ENCODE data around the gene ACACA.

The ACACA gene

GRCh38 chr17:37240381-37240780, 166.3 kb downstream of the ACACA start:
- Histone ChIP-seq H3K4me3 (ENCODE audit: low read depth, low read length) (no peak overlapping the region), H3K4me1 (ENCODE audit: control insufficient read depth, insufficient read depth, low read length) (no peaks in the 10 kb centered on the region), H3K9me3 (ENCODE audit: control insufficient read depth, insufficient read depth, low read length) (no peaks in the 10 kb centered on the region), H3K9ac (ENCODE audit: low read depth, low read length) (no peak overlapping the region), H3K27me3 (ENCODE audit: control insufficient read depth, insufficient read depth, low read length) (no peaks in the 10 kb centered on the region), H3K36me3 (ENCODE audit: control insufficient read depth, insufficient read depth, low read length) (peaks cover 7% of the 10 kb centered on the region)

DNA sequence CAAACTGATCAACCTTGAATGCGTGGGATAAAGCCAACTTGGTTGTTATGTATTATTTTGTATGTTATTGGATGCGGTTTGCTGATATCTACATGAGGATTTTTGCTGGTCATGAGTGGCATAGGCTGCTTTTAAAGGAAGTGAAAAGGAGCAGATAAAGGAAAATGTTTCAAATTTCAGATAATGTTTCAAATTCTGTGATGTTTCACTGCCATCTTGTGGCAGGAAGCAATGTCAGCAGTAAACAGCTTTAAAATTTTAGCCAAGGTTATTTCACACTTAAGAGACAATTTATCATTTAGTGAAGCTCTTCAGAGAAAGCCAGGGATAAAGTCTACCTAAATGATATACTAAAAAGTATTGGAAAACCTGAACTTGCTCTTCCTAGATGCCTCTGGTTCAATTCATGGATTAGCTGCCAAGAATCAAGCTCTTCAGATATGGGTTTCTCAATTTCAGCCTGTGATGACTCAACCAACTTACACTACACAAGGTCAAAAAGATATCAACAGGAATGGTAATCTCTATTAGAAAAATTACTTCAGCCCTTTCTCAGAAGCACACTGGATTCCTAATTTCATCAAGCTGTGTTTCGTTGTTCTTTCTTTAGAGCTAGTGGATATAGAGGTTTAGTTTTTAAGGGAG, 166.8 kb downstream of the ACACA start:
- Histone ChIP-seq H3K9me3 (ENCODE audit: control insufficient read depth, insufficient read depth, low read length) (no peaks in the 10 kb centered on the region), H3K27me3 (ENCODE audit: control insufficient read depth, insufficient read depth, low read length) (no peaks in the 10 kb centered on the region), H3K4me1 (ENCODE audit: control insufficient read depth, insufficient read depth, low read length) (no peaks in the 10 kb centered on the region), H3K4me3 (ENCODE audit: low read depth, low read length) (no peak overlapping the region), H3K36me3 (ENCODE audit: control insufficient read depth, insufficient read depth, low read length) (peaks cover 7% of the 10 kb centered on the region), H3K9ac (ENCODE audit: low read depth, low read length) (no peak overlapping the region)

DNA sequence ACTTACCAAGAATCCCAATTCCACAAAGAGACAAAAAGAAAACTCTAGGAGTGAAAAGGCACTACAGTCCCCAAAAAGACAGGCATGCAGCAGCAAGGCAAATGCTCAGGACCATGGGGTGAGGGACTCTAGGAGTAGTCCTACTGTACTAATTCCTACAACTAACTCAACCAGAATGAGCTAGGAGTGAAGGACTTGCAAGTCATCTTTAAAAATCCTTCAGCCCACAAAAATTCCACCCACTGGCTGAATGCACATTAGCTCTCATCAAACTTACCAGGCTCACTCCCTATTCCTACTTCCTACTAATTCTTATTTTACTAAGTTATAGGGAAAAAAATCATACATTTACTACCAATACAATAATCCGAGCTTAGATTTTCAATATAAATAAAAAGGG, 172.5 kb downstream of the ACACA start:
- Histone ChIP-seq H3K27me3 (ENCODE audit: control insufficient read depth, insufficient read depth, low read length) (no peaks in the 10 kb centered on the region), H3K9ac (ENCODE audit: low read depth, low read length) (no peak overlapping the region), H3K9me3 (ENCODE audit: control insufficient read depth, insufficient read depth, low read length) (no peaks in the 10 kb centered on the region), H3K36me3 (ENCODE audit: control insufficient read depth, insufficient read depth, low read length) (peaks cover 9% of the 10 kb centered on the region), H3K4me1 (ENCODE audit: control insufficient read depth, insufficient read depth, low read length) (no peaks in the 10 kb centered on the region), H3K4me3 (ENCODE audit: low read depth, low read length) (no peak overlapping the region)

DNA sequence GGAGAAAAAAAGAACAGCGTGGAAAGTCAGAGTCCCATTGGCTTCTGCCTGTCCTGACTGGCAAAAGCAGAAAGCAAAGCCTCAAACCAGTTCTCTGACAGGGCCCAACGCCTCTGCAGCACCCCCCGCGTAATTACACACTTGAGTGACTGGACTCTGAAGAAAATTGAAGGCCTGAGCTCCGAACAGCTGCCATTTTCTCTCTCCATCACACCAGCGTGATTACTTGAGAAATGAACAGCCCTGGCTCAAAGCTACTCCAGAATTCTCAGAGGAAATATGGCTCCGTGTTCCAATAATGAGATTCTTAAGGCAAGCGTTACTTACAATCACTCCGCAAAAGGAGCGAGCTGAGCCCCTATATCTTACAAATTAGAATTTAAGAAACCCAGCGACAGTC, 173.6 kb downstream of the ACACA start:
- no peak overlapping the region for H3K9ac ChIP-seq (ENCODE audit: low read depth, low read length)
- H3K27me3 ChIP-seq (ENCODE audit: control insufficient read depth, insufficient read depth, low read length): no peaks in the 10 kb centered on the region
- peaks cover 6% of the 10 kb centered on the region for H3K36me3 ChIP-seq (ENCODE audit: control insufficient read depth, insufficient read depth, low read length)
- no peak overlapping the region for H3K4me3 ChIP-seq (ENCODE audit: low read depth, low read length)
- H3K4me1 ChIP-seq (ENCODE audit: control insufficient read depth, insufficient read depth, low read length): no peaks in the 10 kb centered on the region
- no peaks in the 10 kb centered on the region for H3K9me3 ChIP-seq (ENCODE audit: control insufficient read depth, insufficient read depth, low read length)

- Histone ChIP-seq H3K9me3 (ENCODE audit: control insufficient read depth, insufficient read depth, low read length) (no peaks in the 10 kb centered on the region), H3K4me1 (ENCODE audit: control insufficient read depth, insufficient read depth, low read length) (no peaks in the 10 kb centered on the region), H3K4me3 (ENCODE audit: low read depth, low read length) (no peak overlapping the region), H3K9ac (ENCODE audit: low read depth, low read length) (no peak overlapping the region), H3K36me3 (ENCODE audit: control insufficient read depth, insufficient read depth, low read length) (peaks cover 6% of the 10 kb centered on the region), H3K27me3 (ENCODE audit: control insufficient read depth, insufficient read depth, low read length) (no peaks in the 10 kb centered on the region)
Observed at GRCh38 chr17:37231887-37232286, 174.7 kb downstream of the ACACA start.

- Histone ChIP-seq H3K4me3 (ENCODE audit: low read depth, low read length) (no peak overlapping the region), H3K27me3 (ENCODE audit: control insufficient read depth, insufficient read depth, low read length) (no peaks in the 10 kb centered on the region), H3K9ac (ENCODE audit: low read depth, low read length) (no peak overlapping the region), H3K36me3 (ENCODE audit: control insufficient read depth, insufficient read depth, low read length) (peaks cover 6% of the 10 kb centered on the region), H3K4me1 (ENCODE audit: control insufficient read depth, insufficient read depth, low read length) (peaks cover 6% of the 10 kb centered on the region), H3K9me3 (ENCODE audit: control insufficient read depth, insufficient read depth, low read length) (no peaks in the 10 kb centered on the region)
Observed at GRCh38 chr17:37230633-37231032, 176.0 kb downstream of the ACACA start.

- H3K9ac ChIP-seq (ENCODE audit: low read depth, low read length): no peak overlapping the region
Observed at GRCh38 chr17:37225465-37225864, 181.2 kb downstream of the ACACA start.

GRCh38 chr17:37221865-37222264, 184.8 kb downstream of the ACACA start:
- no peaks in the 10 kb centered on the region for H3K36me3 ChIP-seq (ENCODE audit: control insufficient read depth, insufficient read depth, low read length)

More at GRCh38 chr17:37225465-37225864, 181.2 kb downstream of the ACACA start:
- no peaks in the 10 kb centered on the region for H3K27me3 ChIP-seq (ENCODE audit: control insufficient read depth, insufficient read depth, low read length)
- H3K9me3 ChIP-seq (ENCODE audit: control insufficient read depth, insufficient read depth, low read length): no peaks in the 10 kb centered on the region
- H3K4me3 ChIP-seq (ENCODE audit: low read depth, low read length): peak overlapping the region; percentile 1
- peaks cover 15% of the 10 kb centered on the region for H3K4me1 ChIP-seq (ENCODE audit: control insufficient read depth, insufficient read depth, low read length)
- no peaks in the 10 kb centered on the region for H3K36me3 ChIP-seq (ENCODE audit: control insufficient read depth, insufficient read depth, low read length)

GRCh38 chr17:37220607-37220953, 186.1 kb downstream of the ACACA start:
- no peaks in the 10 kb centered on the region for H3K36me3 ChIP-seq (ENCODE audit: control insufficient read depth, insufficient read depth, low read length)
- peaks cover 22% of the 10 kb centered on the region for H3K4me1 ChIP-seq (ENCODE audit: control insufficient read depth, insufficient read depth, low read length)
- no peaks in the 10 kb centered on the region for H3K9me3 ChIP-seq (ENCODE audit: control insufficient read depth, insufficient read depth, low read length)
- no peaks in the 10 kb centered on the region for H3K27me3 ChIP-seq (ENCODE audit: control insufficient read depth, insufficient read depth, low read length)
- H3K4me3 ChIP-seq (ENCODE audit: low read depth, low read length): no peak overlapping the region
- no peak overlapping the region for H3K9ac ChIP-seq (ENCODE audit: low read depth, low read length)

More at GRCh38 chr17:37221865-37222264, 184.8 kb downstream of the ACACA start:
- Histone ChIP-seq H3K4me1 (ENCODE audit: control insufficient read depth, insufficient read depth, low read length) (peaks cover 28% of the 10 kb centered on the region), H3K27me3 (ENCODE audit: control insufficient read depth, insufficient read depth, low read length) (no peaks in the 10 kb centered on the region), H3K9ac (ENCODE audit: low read depth, low read length) (no peak overlapping the region), H3K4me3 (ENCODE audit: low read depth, low read length) (no peak overlapping the region), H3K9me3 (ENCODE audit: control insufficient read depth, insufficient read depth, low read length) (no peaks in the 10 kb centered on the region)

GRCh38 chr17:37219876-37220606, 186.6 kb downstream of the ACACA start:
- H3K9me3 ChIP-seq (ENCODE audit: control insufficient read depth, insufficient read depth, low read length): no peaks in the 10 kb centered on the region
- H3K4me3 ChIP-seq (ENCODE audit: low read depth, low read length): no peak overlapping the region
- H3K27me3 ChIP-seq (ENCODE audit: control insufficient read depth, insufficient read depth, low read length): no peaks in the 10 kb centered on the region
- H3K9ac ChIP-seq (ENCODE audit: low read depth, low read length): peak overlapping the region; percentile 18
- no peaks in the 10 kb centered on the region for H3K36me3 ChIP-seq (ENCODE audit: control insufficient read depth, insufficient read depth, low read length)
- H3K4me1 ChIP-seq (ENCODE audit: control insufficient read depth, insufficient read depth, low read length): peaks cover 16% of the 10 kb centered on the region

DNA sequence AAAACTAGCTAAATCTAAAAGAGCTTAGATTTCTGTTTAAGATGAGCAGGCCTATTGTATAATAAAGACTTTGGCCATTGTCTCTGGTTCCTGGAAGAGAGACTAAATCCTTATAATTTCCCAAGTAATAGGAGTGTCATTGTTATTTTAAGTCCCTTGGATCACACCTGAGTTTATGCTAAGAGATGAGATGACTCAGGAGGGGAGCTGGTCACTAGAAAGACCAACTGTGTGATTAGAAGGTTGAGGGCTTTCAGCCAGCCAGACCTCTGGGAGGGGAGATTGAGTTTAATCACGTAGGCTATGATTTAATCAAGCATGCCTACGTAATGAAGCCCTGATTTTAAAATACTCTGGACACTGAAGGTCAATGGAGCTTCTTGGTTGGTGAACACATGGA, 187.8 kb downstream of the ACACA start:
- Histone ChIP-seq H3K9ac (ENCODE audit: low read depth, low read length) (no peak overlapping the region), H3K4me1 (ENCODE audit: control insufficient read depth, insufficient read depth, low read length) (peaks cover 18% of the 10 kb centered on the region), H3K9me3 (ENCODE audit: control insufficient read depth, insufficient read depth, low read length) (no peaks in the 10 kb centered on the region), H3K27me3 (ENCODE audit: control insufficient read depth, insufficient read depth, low read length) (no peaks in the 10 kb centered on the region), H3K4me3 (ENCODE audit: low read depth, low read length) (no peak overlapping the region), H3K36me3 (ENCODE audit: control insufficient read depth, insufficient read depth, low read length) (no peaks in the 10 kb centered on the region)

- Histone ChIP-seq H3K36me3 (ENCODE audit: control insufficient read depth, insufficient read depth, low read length) (peaks cover 3% of the 10 kb centered on the region), H3K9ac (ENCODE audit: low read depth, low read length) (no peak overlapping the region)
Observed at GRCh38 chr17:37214416-37214815, 192.2 kb downstream of the ACACA start.

More at GRCh38 chr17:37214416-37214815, 192.2 kb downstream of the ACACA start:
- no peak overlapping the region for H3K4me3 ChIP-seq (ENCODE audit: low read depth, low read length)
- H3K4me1 ChIP-seq (ENCODE audit: control insufficient read depth, insufficient read depth, low read length): peaks cover 10% of the 10 kb centered on the region
- H3K9me3 ChIP-seq (ENCODE audit: control insufficient read depth, insufficient read depth, low read length): no peaks in the 10 kb centered on the region
- no peaks in the 10 kb centered on the region for H3K27me3 ChIP-seq (ENCODE audit: control insufficient read depth, insufficient read depth, low read length)
